GM10847 (cell line): ENCODE data around the gene CYP1A2.

Experiments used
- POLR2A ChIP-seq: IDR thresholded peaks from 2 replicates; pipeline ENCODE4 v1.6.1; 2011; ENCODE audit not compliant: insufficient read length; ENCODE audit errors: extremely low read depth

The CYP1A2 gene

GRCh38 chr15:74801311-74801997 is 52.8 kb downstream of the CYP1A2 start:
- TF ChIP-seq POLR2A = no peak

- no peak for TF ChIP-seq POLR2A
Observed at GRCh38 chr15:74802290-74802689, 53.6 kb downstream of the CYP1A2 start.

GRCh38 chr15:74802862-74803447 is 54.3 kb downstream of the CYP1A2 start:
- no peak for TF ChIP-seq POLR2A

- TF ChIP-seq POLR2A = no peak
Observed at GRCh38 chr15:74804935-74805334, 56.3 kb downstream of the CYP1A2 start.
